ENCODE results near the gene SLC5A7.

The SLC5A7 gene

DNA sequence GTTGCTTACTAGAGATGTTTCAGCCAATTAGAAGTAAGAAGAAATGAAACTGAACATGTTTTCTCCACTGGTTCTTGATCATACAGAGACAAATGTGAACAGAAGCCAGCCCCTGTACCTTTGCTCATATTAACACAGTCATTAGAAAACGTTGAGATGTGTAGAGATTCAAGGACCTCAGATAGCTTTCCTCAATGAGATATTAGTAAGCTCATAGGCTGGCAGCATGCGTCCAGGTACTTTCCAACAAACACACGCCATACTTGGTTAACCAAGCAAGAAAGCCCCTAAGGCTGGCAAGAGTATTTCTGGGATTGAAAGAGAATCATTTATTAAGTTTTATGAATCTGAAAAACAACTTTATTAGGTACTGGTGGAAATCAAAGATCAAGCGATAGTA is 37.5 kb downstream of the SLC5A7 start:
- H3K9ac ChIP-seq (ENCODE audit: low read depth, low read length, poor library complexity, severe bottlenecking): no peak overlapping the region
- H3F3A ChIP-seq (ENCODE audit: low read depth): no peaks in the 10 kb centered on the region
- no peaks in the 10 kb centered on the region for H3K36me3 ChIP-seq (ENCODE audit: insufficient read depth, low read length)
- TF ChIP-seq, protein P1, sequence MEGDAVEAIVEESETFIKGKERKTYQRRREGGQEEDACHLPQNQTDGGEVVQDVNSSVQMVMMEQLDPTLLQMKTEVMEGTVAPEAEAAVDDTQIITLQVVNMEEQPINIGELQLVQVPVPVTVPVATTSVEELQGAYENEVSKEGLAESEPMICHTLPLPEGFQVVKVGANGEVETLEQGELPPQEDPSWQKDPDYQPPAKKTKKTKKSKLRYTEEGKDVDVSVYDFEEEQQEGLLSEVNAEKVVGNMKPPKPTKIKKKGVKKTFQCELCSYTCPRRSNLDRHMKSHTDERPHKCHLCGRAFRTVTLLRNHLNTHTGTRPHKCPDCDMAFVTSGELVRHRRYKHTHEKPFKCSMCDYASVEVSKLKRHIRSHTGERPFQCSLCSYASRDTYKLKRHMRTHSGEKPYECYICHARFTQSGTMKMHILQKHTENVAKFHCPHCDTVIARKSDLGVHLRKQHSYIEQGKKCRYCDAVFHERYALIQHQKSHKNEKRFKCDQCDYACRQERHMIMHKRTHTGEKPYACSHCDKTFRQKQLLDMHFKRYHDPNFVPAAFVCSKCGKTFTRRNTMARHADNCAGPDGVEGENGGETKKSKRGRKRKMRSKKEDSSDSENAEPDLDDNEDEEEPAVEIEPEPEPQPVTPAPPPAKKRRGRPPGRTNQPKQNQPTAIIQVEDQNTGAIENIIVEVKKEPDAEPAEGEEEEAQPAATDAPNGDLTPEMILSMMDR (conservative IDR thresholded peaks at IDR 0.05; ENCODE audit: low read length): no peak
- TF ChIP-seq EZH2phosphoT487 (IDR thresholded peaks at IDR 0.05; ENCODE audit: borderline replicate concordance): no peak
- H3K27me3 ChIP-seq (ENCODE audit: insufficient read depth, low read length, poor library complexity, severe bottlenecking): no peaks in the 10 kb centered on the region
- H4K20me1 ChIP-seq (ENCODE audit: insufficient read depth, low read length, poor library complexity, severe bottlenecking): no peaks in the 10 kb centered on the region
- H3K4me2 ChIP-seq (ENCODE audit: low read depth, low read length, poor library complexity, severe bottlenecking): no peak overlapping the region
- no peaks in the 10 kb centered on the region for H3K79me2 ChIP-seq (ENCODE audit: insufficient read depth, low read length)
- H2AFZ ChIP-seq (ENCODE audit: low read length): no peak overlapping the region
- no peaks in the 10 kb centered on the region for H3K9me3 ChIP-seq (ENCODE audit: insufficient read depth, low read depth, low read length)
- H3K4me3 ChIP-seq (ENCODE audit: low read length, poor library complexity, severe bottlenecking): no peak overlapping the region
- H3K9me2 ChIP-seq (replicated peaks; ENCODE audit: low read depth, low read length): no peaks in the 10 kb centered on the region
- H3K4me1 ChIP-seq (ENCODE audit: insufficient read depth, low read length, poor library complexity, severe bottlenecking): no peaks in the 10 kb centered on the region

DNA sequence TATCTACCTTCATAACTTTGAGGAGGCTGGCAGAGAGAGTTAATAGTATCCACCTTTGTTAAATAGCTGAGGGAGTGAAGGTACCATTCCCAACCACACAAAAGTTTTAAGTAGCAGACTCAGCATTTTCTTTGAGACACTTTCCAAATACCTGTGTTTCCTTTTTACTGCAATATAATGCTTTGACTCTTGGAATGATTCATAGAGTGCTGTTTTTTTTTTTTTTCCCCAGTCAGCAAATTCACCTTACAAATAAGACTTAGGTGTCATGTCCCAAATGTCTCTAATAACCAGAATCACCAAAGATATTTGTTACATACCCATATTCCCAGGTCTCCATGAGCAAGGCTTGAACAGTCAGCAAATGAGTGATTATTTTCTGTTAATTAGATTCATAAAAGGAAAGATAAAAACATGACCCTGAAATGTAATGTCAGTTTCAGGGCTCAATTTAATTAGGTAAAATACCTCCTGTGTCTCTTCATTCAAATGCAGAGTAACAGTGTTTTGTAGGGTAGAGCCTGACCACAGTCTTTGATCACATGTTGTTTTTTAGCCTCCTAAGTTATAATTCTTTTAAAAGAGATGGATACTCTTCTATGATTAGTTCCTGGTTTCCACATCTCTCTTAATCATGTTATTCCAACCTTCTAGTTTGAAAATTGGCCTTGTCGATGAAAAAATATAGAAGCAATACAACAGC is 39.9 kb downstream of the SLC5A7 start:
- H3K27me3 ChIP-seq (ENCODE audit: insufficient read depth, low read length, poor library complexity, severe bottlenecking): no peaks in the 10 kb centered on the region
- H3K9me2 ChIP-seq (replicated peaks; ENCODE audit: low read depth, low read length): no peaks in the 10 kb centered on the region
- no peaks in the 10 kb centered on the region for H3K4me1 ChIP-seq (ENCODE audit: insufficient read depth, low read length, poor library complexity, severe bottlenecking)
- H4K20me1 ChIP-seq (ENCODE audit: insufficient read depth, low read length, poor library complexity, severe bottlenecking): no peaks in the 10 kb centered on the region
- no peak overlapping the region for H3K4me3 ChIP-seq (ENCODE audit: low read length, poor library complexity, severe bottlenecking)
- H2AFZ ChIP-seq (ENCODE audit: low read length): no peak overlapping the region
- H3K9me3 ChIP-seq (ENCODE audit: insufficient read depth, low read depth, low read length): no peaks in the 10 kb centered on the region
- no peaks in the 10 kb centered on the region for H3F3A ChIP-seq (ENCODE audit: low read depth)
- TF ChIP-seq EZH2phosphoT487 (IDR thresholded peaks at IDR 0.05; ENCODE audit: borderline replicate concordance): no peak
- TF ChIP-seq, protein P1 (conservative IDR thresholded peaks at IDR 0.05; ENCODE audit: low read length): no peak
- H3K4me2 ChIP-seq (ENCODE audit: low read depth, low read length, poor library complexity, severe bottlenecking): no peak overlapping the region
- no peaks in the 10 kb centered on the region for H3K36me3 ChIP-seq (ENCODE audit: insufficient read depth, low read length)
- no peak overlapping the region for H3K9ac ChIP-seq (ENCODE audit: low read depth, low read length, poor library complexity, severe bottlenecking)
- no peaks in the 10 kb centered on the region for H3K79me2 ChIP-seq (ENCODE audit: insufficient read depth, low read length)

DNA sequence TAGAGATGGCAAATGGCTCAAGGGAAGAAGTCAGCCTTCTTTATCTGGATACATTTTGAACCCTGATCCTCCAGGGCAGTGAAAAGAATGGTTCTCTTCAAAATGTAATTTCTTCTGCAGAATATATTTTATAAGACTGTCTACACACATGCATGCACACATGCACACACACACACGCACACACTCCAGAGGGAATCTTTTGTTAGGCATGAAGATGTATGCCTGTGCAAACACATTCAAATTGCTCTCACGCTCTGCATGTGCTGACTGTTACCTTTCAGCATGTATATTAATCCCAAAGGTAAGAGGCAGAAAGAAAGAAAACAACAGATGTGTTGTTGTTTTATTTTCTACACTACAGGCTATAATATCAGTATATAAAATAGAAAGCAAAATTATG is 43.2 kb downstream of the SLC5A7 start:
- no peak for TF ChIP-seq EZH2phosphoT487 (IDR thresholded peaks at IDR 0.05; ENCODE audit: borderline replicate concordance)
- TF ChIP-seq, protein P1 (conservative IDR thresholded peaks at IDR 0.05; ENCODE audit: low read length): no peak
- Histone ChIP-seq H2AFZ (ENCODE audit: low read length) (no peak overlapping the region), H3K4me2 (ENCODE audit: low read depth, low read length, poor library complexity, severe bottlenecking) (no peak overlapping the region), H3K79me2 (ENCODE audit: insufficient read depth, low read length) (no peaks in the 10 kb centered on the region), H3K9me2 (replicated peaks; ENCODE audit: low read depth, low read length) (no peaks in the 10 kb centered on the region), H3K36me3 (ENCODE audit: insufficient read depth, low read length) (no peaks in the 10 kb centered on the region), H3F3A (ENCODE audit: low read depth) (no peaks in the 10 kb centered on the region), H3K9me3 (ENCODE audit: insufficient read depth, low read depth, low read length) (no peaks in the 10 kb centered on the region; the same call in 1 of the 2 replicates), H3K9ac (ENCODE audit: low read depth, low read length, poor library complexity, severe bottlenecking) (no peak overlapping the region), H3K4me3 (ENCODE audit: low read length, poor library complexity, severe bottlenecking) (no peak overlapping the region), H3K27me3 (ENCODE audit: insufficient read depth, low read length, poor library complexity, severe bottlenecking) (no peaks in the 10 kb centered on the region), H4K20me1 (ENCODE audit: insufficient read depth, low read length, poor library complexity, severe bottlenecking) (no peaks in the 10 kb centered on the region), H3K4me1 (ENCODE audit: insufficient read depth, low read length, poor library complexity, severe bottlenecking) (no peaks in the 10 kb centered on the region)
